Muscle of arm (tissue), 12 donors: ENCODE data around the gene XBP1. TPM values are rescaled to one million over a fixed set of nuclear protein-coding genes. Genes with fewer than 3 reads are reported as not detected.
"Not testable (repeated sequence)": the region's sequence is repeated elsewhere in the genome, so short reads cannot be mapped to it uniquely, and the experiment has no call there.

Source experiments
- DNase-seq: peaks from one replicate; pipeline ENCODE4 v3.0.0-alpha.2; 2013
- polyA plus RNA-seq, 12 donors: library from polyadenylated mRNA; unstranded; fragments of 120-200 nt; gene quantifications; one replicate each; pipeline ENCODE4 v1.2.1, GENCODE V29; 2013; ENCODE audit not compliant: insufficient read length in 12 of 12

XBP1 gene
- polyA plus RNA-seq, 12 donors, result 57.5 to 99.1 (median 74.6) TPM; not detected in 1

DNA sequence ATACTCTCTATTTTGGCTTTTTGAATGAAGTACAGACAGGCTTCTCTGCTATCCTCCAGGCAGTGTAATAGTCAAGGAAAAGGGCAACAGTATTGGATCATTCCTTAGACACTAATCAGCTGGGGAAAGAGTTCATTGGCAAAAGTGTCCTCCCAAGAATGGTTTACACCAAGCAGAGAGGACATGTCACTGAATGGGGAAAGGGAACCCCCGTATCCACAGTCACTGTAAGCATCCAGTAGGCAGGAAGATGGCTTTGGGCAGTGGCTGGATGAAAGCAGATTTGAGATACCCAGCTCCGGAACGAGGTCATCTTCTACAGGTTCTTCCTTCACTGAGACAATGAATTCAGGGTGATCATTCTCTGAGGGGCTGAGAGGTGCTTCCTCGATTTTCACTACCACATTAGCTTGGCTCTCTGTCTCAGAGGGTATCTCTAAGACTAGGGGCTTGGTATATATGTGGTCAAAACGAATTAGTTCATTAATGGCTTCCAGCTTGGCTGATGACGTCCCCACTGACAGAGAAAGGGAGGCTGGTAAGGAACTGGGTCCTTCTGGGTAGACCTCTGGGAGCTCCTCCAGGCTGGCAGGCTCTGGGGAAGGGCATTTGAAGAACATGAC lies 5.2 kb downstream of the XBP1 start:
- DNase-seq, result no peak

DNA sequence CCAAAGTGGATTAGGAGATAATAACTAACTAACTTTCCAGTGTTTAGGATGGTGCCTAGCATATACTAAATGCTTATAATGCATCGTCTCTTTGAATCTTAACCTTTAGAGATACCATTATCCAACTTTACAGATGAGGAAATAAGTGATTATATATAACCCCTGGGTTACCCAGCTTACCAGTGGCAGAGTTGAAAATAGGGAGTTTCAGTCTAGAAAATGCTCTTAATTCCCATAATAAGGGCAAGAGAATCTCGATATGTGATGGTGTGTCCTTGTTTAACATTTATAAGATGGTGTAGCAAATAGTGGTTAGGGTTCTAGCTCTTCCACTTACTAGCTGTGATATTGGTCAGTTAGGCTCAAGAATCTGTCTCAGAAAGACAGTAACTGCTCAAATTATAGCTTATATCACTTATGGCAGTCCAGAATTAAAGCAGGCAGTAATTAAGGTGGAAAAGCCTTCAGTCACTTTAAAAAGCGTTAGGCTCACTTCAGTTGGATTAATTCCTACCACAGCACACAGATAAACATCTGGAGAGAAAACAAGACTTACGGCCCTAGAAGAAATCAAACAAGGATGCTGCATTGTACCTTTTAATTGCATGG lies 6.3 kb downstream of the XBP1 start:
- no peak for DNase-seq

DNA sequence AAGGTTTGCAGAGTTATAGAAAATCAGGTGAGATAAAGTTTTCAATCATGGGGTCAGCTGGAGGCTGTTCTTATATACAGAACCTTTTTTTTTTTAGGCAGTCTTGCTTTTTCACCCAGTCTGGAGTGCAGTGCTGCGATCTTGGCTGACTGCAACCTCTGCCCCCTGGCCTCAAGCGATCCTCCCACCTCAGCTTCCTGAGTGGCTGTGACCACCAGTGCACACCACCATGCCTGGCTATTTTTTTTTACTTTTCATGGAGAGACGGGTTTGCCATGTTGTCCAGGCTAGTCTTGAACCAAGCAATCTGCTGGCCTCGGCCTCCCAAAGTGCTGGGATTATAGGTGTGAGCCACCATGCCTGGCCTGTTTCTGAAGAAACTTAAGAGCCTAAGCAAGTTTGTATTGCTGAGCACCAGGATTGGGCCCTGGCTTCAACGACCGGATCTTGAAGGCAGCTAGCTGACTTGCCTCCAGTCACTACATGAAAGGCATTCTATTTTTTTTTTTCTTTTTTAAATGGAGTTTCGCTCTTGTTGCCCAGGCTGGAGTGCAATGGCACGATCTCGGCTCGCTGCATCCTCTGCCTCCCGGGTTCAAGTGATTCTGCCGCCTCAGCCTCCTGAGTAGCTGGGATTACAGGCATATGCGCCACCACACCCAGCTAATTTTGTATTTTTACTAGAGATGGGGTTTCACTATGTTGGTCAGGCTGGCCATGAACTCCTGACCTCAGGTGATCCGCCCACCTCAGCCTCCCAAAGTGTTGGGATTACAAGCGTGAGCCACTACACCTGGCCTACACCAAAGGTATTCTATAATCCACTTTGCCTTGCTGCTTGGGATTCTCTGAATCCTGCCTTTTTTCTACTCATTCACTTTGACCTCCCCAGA lies 7.6 kb downstream of the XBP1 start:
- DNase-seq, result no peak

DNA sequence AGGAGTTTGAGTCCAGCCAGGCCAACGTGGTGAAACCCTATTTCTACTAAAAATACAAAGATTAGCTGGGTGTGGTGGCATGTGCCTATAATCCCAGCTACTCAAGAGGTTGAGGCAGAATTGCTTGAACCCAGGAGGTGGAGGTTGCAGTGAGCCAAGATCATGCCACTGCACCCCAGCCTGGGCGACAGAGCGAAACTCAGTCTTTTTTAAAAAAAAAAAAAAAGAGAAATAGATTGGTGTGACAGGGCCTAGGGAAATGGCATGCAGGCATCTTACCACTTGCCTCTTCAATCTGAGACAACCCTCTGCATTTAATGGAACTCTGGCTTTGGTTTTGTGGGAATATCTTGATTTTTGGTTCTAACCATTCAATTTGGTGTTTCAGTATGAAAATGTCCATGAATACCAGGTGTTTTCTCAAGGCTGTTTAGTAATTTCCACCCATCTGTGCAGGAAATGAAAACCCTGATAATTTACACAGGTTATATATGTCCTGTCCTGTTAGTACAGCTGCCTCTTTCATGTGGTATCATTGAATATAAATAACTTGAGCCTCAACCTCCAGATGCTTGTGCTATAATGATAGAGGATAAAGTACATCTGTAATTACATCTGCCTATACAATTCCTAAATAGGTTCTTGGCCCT lies 8.4 kb downstream of the XBP1 start:
- DNase-seq, result no peak

DNA sequence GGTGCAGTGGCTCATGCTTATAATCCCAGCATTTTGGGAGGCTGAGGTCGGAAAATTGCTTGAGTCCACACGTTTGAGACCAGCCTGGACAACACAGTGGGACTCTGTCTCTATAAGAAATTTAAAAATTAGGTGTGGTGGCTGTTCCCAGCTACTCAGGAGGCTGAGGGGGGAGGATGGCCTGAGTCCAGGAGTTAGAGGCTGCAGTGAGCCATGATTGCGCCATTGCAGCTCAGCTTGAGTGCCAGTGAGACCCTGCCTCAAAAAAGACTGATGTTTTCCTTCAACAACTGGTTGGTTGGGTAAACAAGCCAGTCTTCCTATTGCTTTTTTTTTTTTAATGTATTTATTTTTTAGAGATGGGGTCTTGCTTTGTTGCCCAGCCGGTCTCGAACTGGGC lies 9.2 kb downstream of the XBP1 start:
- DNase-seq, result no peak

DNA sequence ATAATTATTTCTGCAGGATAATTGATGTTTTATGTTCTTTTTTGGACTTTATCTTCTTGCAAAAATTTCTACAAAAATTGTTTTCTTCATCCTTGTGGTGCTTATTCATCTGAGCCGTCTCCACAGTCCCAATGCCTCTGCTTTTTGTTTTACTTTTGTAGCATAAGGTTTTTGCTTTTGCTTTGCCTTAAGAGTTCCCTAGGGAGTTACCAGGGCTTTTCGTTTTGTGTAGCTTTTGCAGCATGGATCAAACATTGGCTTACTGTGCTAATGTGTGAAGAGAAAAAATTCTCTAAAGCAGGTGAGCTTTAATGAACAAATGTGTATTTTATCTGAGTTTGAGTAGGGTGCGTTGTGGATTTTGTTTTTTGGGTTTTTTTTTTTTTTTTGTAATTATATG lies 11.8 kb downstream of the XBP1 start:
- DNase-seq, result no peak

DNA sequence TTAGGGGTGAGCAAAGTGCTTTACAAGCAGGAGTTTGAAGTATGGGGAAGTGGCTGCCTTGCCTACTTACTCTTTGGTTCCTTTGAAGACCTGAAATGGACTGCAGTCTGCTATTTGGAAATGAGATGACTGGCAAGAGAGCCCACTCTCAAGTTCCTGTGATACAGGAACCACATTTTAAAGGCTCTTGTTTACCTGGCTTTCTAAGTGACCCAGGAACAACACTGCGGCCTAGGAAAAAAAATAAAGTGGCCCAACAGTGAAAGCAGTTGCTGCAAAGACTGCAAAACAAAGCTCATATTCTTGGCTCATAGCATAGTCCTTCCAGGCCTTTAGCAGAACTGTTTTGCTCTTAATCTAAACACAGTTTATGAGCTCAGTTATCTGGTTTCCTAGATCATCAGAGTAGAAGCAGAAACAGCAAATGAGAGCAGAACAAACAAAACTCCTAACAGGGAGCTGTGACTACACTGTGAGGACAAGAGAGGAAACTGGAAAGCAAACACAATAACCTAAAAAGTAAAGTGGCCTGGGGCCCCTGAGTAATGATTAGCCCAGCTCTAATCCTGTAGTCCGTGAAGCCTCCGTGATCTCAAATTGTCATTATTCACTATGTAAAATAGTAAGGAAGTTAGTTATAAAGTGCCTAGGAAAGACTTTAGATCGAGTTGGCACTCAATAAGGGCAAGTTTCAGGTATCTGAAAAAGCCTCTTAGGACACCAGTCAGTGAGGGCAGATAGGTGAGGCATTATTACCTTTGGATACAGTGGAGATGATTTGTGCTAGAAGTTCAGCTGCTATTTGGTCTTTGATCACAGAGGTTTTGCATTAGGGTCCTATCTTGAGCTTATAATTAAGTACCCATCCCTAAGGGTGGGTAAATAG lies 16.3 kb downstream of the XBP1 start:
- no peak for DNase-seq

DNA sequence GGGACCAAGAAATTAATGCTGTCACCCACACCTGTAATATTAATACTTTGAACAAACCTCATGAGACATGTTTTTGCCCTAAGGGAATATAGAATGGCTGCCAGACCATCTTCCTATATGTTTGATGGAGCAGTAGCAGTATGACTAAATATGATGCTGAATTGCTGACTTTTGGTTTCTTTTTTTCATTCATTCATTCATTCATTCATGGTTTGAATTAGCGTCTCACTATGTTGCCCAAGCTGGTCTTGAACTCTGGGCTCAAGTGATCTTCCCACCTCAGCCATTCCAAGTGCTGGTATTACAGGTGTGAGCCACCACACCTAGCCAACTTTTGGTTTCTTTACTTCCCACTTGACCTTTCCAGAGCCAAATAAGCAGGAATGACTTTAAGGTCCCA lies 20.1 kb downstream of the XBP1 start:
- DNase-seq, result no peak

DNA sequence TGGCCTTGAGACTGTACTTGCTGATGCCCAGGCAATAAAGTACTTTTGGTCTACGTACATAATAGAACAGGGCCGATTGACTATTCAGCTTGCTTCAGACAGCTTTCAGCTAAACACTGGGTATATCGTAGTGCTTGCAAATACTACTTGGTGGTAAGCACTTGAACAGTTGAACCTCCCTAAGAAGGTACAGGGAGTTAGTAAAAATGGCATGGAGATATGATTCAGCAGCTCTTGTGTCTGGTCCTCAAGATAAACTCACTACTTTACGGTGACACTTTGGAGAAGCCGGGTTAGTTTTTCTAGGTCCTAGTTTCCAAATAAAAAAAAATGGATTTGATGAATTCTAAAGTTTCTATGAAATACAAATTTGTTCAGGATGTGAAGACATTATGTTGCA lies 20.5 kb downstream of the XBP1 start:
- DNase-seq, result no peak

DNA sequence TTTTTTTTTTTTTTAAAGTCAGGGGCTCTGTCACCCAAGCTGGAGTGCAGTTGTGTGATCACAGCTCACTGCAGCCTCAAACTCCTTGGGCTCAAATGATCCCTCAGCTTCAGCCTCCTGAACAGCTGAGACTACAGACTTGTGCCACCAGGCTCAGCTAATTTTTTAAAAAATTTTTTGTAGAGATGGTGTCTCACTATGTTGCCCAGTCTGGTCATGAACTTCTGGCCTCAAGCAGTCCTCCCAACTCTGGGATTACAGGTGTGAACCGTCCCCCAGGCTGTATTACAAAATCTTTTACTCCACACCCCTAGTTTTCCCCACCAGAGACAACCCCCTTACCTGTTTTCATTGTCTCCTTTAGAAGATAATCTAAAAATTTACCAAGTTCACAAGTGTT lies 26.0 kb downstream of the XBP1 start:
- no peak for DNase-seq

DNA sequence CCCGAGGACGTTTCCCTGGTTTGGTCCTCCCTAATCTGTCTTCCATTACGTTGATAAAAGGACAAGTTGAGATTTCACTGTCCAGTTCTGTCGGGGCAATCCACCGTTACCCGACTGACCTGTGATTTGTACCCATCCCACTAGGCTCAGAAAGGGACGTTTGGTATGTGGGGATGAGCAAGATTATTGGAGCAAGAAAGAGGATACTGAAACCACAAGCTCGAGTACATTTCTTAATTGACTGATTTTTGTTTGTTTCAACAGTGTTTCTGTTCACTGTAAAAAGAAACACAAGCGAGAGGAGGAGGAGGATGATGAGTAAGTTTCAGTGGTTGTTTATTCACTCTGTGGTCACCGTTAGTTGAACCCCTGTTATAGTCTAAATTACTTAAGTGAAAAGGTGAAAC lies 26.9 kb downstream of the XBP1 start:
- no peak for DNase-seq

DNA sequence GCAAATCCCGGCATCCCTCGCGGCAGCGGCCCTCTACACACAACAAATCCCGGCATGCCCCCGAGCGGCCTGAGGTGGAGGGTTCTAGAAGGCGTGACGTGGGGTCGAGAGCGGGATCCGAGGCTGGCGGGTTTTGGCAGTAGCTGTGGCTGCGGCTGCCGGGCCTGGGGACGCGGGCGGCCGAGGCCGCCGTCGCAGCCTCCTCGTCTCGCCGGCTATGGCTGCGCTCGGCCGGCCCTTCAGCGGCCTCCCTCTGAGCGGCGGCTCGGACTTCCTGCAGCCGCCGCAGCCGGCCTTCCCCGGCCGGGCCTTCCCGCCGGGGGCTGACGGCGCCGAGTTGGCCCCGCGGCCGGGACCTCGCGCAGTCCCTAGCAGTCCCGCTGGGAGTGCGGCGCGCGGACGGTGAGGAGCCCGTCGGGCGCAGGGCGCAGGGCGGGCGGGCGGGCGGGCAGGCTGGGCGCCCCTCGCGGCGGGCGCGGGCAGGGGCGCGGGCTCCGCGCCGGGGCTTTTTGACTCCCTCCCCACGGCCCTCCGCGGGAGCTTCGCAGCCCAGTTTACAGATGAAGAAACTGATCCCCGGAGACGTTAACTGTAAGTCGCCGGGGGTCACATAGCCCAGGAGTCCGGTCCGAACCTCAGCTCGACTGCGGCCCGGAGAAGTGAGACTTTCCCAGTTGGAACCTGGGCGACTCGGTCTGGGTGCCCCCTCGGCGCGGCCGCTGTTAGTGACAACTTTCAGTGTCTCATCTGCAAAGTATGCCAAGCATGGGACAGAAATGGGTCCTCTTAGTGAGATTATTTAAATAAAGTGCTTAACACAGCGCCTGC lies 27.5 kb downstream of the XBP1 start, which contains the start of gene CCDC117:
Gene CCDC117, plus strand, starts transcription at position 63 of the 828 bp plus-strand sequence. Its CDS starts 155 bp downstream, at position 218.
- peak; percentile 97 for DNase-seq

DNA sequence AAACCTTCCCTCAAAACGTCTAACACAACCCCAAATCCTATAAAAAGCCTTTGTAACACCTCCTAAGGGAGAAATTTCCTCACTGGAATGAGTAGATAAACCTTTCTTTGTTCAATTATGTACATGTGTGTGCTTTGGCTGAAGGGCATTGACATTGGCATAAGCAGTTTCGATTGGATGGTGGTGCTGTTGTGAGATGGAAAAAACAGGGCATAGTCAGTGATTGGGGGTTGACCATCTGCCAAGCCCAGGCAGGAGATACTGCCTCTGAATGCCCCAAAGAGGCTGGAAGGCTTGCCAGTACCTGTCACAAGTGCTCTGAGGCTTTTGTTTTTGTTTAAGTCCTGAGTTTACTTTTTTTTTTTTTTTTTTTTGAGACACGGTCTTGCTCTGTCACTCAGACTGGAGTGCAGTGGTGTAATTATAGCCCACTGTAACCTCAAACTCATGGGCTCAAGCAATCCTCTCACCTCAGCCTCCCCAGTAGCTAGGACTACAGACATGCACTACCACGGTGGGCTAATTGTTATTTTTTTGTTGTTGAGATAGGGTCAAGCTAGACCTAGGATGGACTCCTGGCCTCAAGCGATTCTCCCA lies 29.1 kb downstream of the XBP1 start:
- DNase-seq, result no peak

DNA sequence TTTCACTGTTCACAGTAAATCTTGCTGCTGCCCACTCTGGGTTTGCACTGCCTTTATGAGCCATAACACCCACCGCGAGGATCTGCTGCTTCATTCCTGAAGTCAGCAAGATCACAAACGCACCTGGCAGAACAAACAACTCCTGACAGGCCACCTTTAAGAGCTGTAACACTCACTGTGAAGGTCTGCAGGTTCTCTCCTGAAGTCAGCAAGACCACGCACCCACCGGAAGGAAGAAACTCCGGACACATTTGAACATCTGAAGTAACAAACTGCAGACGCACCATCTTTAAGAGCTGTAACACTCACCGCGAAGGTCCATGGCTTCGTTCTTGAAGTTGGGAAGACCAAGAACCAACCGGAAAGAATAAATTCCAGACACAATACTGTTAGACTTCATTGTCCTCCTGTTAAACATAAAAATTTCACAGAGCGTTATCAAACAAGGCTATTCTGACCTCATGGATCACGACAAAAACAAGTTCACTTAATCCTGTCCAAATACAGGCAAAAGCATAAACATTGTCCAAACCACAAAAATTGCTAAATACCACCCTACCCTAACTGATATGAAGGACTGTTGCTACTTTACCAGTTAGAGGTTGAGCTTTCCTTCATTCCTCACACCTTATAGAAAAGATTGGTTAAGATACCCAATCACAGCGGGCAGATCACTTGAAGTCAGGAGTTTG lies 30.8 kb downstream of the XBP1 start:
- no peak for DNase-seq

DNA sequence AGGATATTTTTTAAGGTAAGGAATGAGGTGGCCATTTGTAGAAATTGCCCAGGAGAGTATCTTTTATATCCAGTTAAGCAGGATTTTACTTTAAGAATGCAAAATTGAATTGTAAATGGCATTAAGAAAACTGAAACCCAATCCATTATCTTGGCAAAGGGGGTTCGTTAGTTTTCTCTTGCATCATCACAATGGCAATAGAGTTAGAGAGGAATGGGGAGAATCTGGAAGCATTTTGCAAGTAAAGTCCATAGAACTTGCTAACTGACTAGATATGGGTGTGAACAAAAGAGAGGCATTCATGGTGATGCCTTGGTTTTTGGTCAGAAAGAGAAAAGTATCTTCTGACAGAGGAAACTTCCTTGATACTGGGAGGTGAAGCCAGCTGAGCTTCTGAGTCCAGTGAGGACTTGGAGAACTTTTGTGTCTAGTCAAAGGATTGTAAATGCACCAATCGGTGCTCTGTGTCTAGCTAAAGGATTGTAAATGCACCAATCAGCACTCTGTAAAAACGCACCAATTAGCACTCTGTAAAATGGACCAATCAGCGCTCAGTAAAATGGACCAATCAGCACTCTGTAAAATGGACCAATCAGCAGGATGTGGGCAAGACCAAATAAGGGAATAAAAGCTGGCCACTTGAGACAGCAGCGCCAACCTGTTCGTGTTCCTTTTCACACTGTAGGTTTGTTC lies 31.5 kb downstream of the XBP1 start:
- no peak for DNase-seq

DNA sequence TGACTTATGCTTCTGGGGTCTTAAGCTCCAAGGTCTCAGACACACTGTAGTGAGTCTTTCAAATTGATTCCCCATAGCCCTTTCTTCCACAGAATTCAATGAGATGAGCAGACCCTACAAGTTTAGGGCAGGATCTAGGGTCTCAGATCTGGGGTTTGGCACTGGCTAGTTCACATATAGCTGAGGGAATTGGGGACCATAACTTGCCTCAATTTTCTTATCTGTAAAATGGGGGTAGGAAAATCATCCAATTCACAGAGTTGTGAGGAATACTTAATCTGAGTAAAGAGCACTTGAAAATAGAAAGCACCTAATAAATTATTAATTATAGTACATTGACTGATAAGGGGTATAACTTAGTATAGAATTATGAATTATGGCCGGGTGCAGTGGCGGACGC lies 33.7 kb downstream of the XBP1 start:
- no peak for DNase-seq

DNA sequence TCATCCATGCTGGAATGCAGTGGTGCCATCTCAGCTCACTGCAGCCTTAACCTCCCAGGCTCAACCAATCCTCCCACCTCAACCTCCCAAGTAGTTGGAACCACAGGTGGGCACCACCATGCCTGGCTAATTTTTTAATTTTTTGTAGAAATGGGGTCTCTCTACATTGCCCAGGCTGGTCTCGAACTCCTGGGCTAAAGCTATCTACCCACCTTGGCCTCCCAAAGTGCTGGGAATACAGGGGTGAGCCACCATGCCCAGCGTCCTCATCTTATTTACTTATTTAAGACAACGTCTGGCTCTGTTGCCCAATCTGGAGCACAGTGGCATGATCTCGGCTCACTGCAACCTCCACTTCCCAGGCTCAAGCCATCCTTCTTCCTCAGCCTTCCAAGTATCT lies 38.4 kb downstream of the XBP1 start:
- DNase-seq, result not testable (repeated sequence)

DNA sequence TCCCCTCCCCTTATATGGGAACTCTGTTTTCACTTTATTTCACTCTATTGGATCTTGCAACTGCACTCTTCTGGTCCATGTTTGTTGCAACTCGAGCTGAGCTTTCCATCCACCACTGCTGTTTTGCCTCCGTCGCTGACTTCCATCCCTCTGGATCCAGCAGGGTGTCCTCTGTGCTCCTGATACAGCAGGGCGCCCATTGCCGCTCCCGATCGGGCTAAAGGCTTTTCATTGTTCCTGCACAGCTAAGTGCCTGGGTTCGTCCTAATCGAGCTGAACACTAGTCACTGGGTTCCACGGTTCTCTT lies 39.0 kb downstream of the XBP1 start:
- no peak for DNase-seq
